Prostate gland (tissue), 2 donors: ENCODE measurements around the gene CRTC3. TPM values are rescaled to one million over a fixed set of nuclear protein-coding genes. Genes with fewer than 3 reads are reported as not detected.

Source experiments
- DNase-seq: peaks from one replicate; pipeline ENCODE4 v3.0.0-alpha.2; 2019; ENCODE audit warnings: low spot score
- H3K27ac ChIP-seq, 2 donors: fragments of 200-600 bp; sonication (generic); 2 replicates each; pipeline ENCODE4 v1.5.1; 2017 to 2019
- H3K27me3 ChIP-seq: fragments of 200-600 bp; sonication (generic); replicated peaks from 2 replicates; pipeline ENCODE4 v1.5.1; 2019; ENCODE audit not compliant: insufficient read depth
- H3K36me3 ChIP-seq, 2 donors: fragments of 200-600 bp; sonication (generic); 1 replicate in 1 of 2; 2 replicates in 1 of 2; pipeline versions ENCODE4 v1.5.1 to v1.8.1; 2017 to 2019
- H3K4me1 ChIP-seq: fragments of 200-600 bp; sonication (generic); replicated peaks from 2 replicates; pipeline ENCODE4 v1.5.1; 2019
- H3K4me3 ChIP-seq, 2 donors: fragments of 200-600 bp; sonication (generic); 2 replicates each; pipeline ENCODE4 v1.5.1; 2017 to 2019
- H3K9me3 ChIP-seq: fragments of 200-600 bp; sonication (generic); 2 replicates; pipeline ENCODE4 v1.5.1; 2017
- POLR2A ChIP-seq: fragments of 450-650 bp; IDR thresholded peaks from one replicate; pipeline ENCODE4 v1.6.1; 2016; ENCODE audit warnings: antibody characterized with exemption, mild to moderate bottlenecking
- POLR2AphosphoS5 ChIP-seq: sonication (generic); formaldehyde crosslinking; IDR thresholded peaks from one replicate; pipeline ENCODE4 v1.6.1; 2017; ENCODE audit warnings: antibody characterized with exemption
- WGBS: methylation state at CpG from one replicate; pipeline ENCODE4 v1.1.5; 2018; 5-methylcytosine and 5-hydroxymethylcytosine counted together
- intact Hi-C: fragments of 100-400 bp; cut with DNase I; formaldehyde crosslinking; loops from one replicate; pipeline ENCODE4 v1.14.2; 2022
- total RNA-seq, 2 donors: library from RNA; depleted of rRNA; stranded (reverse); fragments of >200 nt; gene quantifications; one replicate each; pipeline ENCODE4 v1.1.0, GENCODE V29; 2016
- TF ChIP-seq, protein P1 (sequence below), 4 experiments: fragments of 200-600 bp in 2 of 4; fragments of 450-650 bp in 2 of 4; sonication (generic) in 2 of 4; IDR thresholded peaks; 1 replicate in 3 of 4; 2 replicates in 1 of 4; pipeline ENCODE4 v1.5.1; 2016 to 2019; ENCODE audit warnings: antibody characterized with exemption in 4 of 4, mild to moderate bottlenecking in 2 of 4, moderate library complexity in 2 of 4

Gene CRTC3
- total RNA-seq, 2 donors from 2014 or later, result 26.6 to 87.8 TPM

DNA sequence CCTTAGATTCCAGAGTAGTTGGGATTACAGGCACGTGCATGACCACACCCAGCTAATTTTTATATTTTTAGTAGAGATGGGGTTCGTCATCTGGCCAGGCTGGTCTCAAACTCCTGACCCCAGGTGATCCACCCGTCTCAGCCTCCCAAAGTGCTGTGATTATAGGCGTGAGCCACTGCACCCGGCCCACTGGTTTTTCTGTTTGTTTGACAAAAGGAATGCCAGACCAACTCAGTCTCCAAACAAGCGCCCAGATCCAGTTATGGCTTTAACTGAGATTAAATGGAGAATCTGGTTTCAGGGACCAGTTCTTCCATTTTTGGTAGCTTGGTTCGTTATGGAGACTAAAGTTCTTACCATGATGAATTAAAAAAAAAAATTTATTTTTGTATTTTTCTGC lies 50.8 kb downstream of the CRTC3 start:
- DNase-seq, result no peak
- no peak for TF ChIP-seq POLR2AphosphoS5
- TF ChIP-seq POLR2A, result no peak
- TF ChIP-seq, protein P1, sequence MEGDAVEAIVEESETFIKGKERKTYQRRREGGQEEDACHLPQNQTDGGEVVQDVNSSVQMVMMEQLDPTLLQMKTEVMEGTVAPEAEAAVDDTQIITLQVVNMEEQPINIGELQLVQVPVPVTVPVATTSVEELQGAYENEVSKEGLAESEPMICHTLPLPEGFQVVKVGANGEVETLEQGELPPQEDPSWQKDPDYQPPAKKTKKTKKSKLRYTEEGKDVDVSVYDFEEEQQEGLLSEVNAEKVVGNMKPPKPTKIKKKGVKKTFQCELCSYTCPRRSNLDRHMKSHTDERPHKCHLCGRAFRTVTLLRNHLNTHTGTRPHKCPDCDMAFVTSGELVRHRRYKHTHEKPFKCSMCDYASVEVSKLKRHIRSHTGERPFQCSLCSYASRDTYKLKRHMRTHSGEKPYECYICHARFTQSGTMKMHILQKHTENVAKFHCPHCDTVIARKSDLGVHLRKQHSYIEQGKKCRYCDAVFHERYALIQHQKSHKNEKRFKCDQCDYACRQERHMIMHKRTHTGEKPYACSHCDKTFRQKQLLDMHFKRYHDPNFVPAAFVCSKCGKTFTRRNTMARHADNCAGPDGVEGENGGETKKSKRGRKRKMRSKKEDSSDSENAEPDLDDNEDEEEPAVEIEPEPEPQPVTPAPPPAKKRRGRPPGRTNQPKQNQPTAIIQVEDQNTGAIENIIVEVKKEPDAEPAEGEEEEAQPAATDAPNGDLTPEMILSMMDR (IDR thresholded peaks at IDR 0.05), result no peak
- Histone ChIP-seq H3K36me3 (no peaks in the 10 kb centered on the region), H3K4me1 (no peaks in the 10 kb centered on the region), H3K4me3 (no peak overlapping the region), H3K27me3 (no peaks in the 10 kb centered on the region), H3K27ac (no peak overlapping the region), H3K9me3 (no peaks in the 10 kb centered on the region)
- 69% methylated on average over 7 of the region's 7 CpGs for WGBS
- intact Hi-C loops, result no loop called here

DNA sequence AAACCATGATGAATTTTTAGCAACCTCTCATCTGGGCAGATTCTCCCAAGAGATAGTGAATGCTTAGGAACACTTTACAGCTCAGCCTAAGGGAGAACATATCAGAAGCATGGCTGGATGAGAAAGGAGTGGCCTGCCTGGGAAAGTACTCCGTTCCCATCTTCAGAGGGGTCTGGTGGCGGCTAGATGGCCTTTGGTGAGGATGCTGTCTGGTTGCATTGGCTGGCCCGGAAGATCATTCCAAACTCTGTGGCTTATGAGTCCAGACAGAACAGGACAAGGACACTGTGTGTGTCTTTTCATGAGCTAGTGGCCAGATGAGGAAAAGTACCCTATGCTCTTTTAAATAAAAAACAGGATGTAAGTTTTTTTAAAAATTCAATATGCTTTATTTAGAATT lies 51.2 kb downstream of the CRTC3 start:
- DNase-seq, result no peak
- 69% methylated on average over 3 of the region's 3 CpGs for WGBS
- H3K9me3 ChIP-seq, result no peaks in the 10 kb centered on the region
- no peaks in the 10 kb centered on the region for H3K27me3 ChIP-seq
- intact Hi-C loops, result no loop called here
- H3K36me3 ChIP-seq, result no peaks in the 10 kb centered on the region
- H3K4me3 ChIP-seq, result no peak overlapping the region
- no peak for TF ChIP-seq POLR2AphosphoS5
- TF ChIP-seq, protein P1 (IDR thresholded peaks at IDR 0.05), result no peak
- H3K4me1 ChIP-seq, result no peaks in the 10 kb centered on the region
- H3K27ac ChIP-seq, result no peak overlapping the region

DNA sequence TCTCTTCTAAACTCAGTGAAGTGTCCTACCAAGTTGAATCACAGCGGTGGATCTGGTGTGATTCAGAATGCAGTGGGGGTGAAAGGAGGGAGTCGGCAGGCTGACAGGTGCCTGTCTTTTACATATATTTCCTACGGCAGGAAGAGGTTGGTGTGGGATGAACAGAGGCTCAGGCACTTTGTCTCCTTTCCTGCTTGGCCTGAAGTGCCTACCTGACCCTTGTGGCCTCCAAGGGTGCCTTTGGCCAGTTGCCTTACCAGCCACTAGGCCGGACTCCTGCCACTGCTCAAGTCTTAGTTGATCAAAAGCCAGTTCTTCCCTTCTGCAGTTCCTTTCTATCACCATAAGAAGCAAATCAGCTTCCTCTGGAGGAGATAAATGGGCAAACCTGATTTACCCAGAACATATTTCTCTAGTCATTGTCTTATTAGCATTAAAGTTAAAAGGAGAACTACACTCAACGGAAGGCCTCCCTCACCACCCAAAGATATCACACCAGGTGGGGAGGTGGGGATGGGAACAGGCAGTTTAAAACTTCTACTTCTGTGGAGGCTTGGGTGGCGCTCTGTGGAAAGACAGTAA lies 52.1 kb downstream of the CRTC3 start:
- intact Hi-C loops, result no loop called here
- H3K9me3 ChIP-seq, result no peaks in the 10 kb centered on the region
- 79% methylated on average over 6 of the region's 6 CpGs for WGBS
- H3K27me3 ChIP-seq, result no peaks in the 10 kb centered on the region
- no peak overlapping the region for H3K4me3 ChIP-seq
- no peak overlapping the region for H3K27ac ChIP-seq
- H3K4me1 ChIP-seq, result no peaks in the 10 kb centered on the region
- no peak for TF ChIP-seq POLR2AphosphoS5
- TF ChIP-seq POLR2A, result no peak
- TF ChIP-seq, protein P1 (IDR thresholded peaks at IDR 0.05), result no peak
- DNase-seq, result no peak
- no peaks in the 10 kb centered on the region for H3K36me3 ChIP-seq

DNA sequence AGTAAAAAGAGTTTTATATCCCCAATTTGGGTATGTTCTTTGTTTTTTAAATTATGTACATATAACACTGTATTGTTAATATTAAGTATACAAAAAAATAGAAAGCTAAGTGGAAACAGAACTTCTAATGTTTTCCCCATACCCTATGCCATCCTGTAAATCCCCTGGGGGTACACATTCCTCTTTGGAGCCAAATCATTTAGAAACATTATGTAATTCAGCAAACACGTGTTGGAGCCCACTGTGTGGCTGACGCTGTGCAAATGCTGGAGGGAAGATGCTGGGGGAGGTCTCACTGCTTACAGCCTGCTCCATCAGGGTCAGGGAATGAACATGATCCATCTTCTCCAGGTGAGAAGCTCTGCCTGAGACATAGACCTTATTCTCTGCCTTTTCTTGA lies 52.8 kb downstream of the CRTC3 start:
- Histone ChIP-seq H3K36me3 (no peaks in the 10 kb centered on the region), H3K27me3 (no peaks in the 10 kb centered on the region), H3K4me3 (no peak overlapping the region), H3K9me3 (no peaks in the 10 kb centered on the region), H3K4me1 (no peaks in the 10 kb centered on the region), H3K27ac (no peak overlapping the region)
- intact Hi-C loops, result no loop called here
- 55% methylated on average over 2 of the region's 2 CpGs for WGBS
- no peak for DNase-seq
- TF ChIP-seq POLR2AphosphoS5 (no peak), POLR2A (no peak)
- TF ChIP-seq, protein P1 (IDR thresholded peaks at IDR 0.05), result no peak

DNA sequence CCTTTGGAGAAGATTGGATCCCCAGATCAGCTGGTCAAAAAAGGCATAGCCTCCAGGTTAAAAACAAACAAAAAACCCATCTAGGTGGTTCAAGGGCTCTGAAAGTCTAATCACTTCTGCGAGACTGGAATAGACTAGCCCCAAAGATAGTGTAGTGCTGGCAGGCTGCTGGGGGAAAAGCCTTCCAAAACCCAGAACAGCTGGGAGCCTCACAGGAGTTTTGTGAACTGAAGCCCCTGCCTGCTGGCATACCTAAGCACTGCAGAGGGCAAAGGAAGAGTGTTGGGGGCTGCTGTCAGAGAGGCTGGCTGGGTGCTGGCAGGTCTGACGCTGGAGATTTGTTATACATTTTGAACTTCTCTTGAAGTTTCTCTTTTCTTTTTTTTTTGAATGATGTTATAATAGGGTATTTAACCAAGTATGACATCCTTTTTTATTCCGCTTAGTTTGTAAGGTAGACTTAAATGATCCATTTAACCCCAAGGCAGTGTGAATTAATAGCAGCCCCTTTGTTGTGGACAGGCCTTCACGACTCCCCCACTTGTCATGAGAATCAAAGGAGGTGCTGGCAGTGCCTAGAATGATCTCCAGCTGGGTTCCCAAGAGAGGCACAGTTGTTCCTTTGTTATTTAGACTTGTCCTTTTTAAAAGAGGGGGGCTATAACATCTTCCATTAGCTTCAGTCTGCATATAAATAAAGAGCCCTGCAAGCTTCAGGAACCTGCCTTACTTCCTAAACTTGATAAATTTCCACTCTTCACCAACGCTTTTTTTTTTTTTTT lies 53.9 kb downstream of the CRTC3 start:
- Histone ChIP-seq H3K27ac (no peak overlapping the region), H3K4me1 (no peaks in the 10 kb centered on the region), H3K27me3 (no peaks in the 10 kb centered on the region), H3K36me3 (no peaks in the 10 kb centered on the region), H3K4me3 (no peak overlapping the region), H3K9me3 (no peaks in the 10 kb centered on the region)
- no peak for DNase-seq
- WGBS, result 39% methylated on average over 5 of the region's 5 CpGs
- no peak for TF ChIP-seq POLR2A
- TF ChIP-seq, protein P1 (IDR thresholded peaks at IDR 0.05), result no peak
- no peak for TF ChIP-seq POLR2AphosphoS5
- intact Hi-C loops, result no loop called here
